Tibial artery (tissue), 4 donors: ENCODE measurements around the gene FILIP1.
"Not testable (repeated sequence)": the region's sequence is repeated elsewhere in the genome, so short reads cannot be mapped to it uniquely, and the experiment has no call there.

Source experiments
- DNase-seq, 2 donors: peaks; one replicate each; pipeline ENCODE4 v3.0.0-alpha.2; 2019
- H3K27ac ChIP-seq, 2 donors: fragments of 200-600 bp; sonication (generic) in 1 of 2; 1 replicate in 1 of 2; 2 replicates in 1 of 2; pipeline ENCODE4 v1.5.1; 2018 to 2019; ENCODE audit warnings: mild to moderate bottlenecking in 1 of 2
- H3K27me3 ChIP-seq, 2 donors: fragments of 200-600 bp; sonication (generic) in 1 of 2; one replicate each; pipeline versions ENCODE4 v1.5.1 to v1.6.0; 2016 to 2019
- H3K36me3 ChIP-seq, 3 donors: fragments of 200-600 bp; sonication (generic) in 2 of 3; one replicate each; pipeline ENCODE4 v1.5.1; 2016 to 2019; ENCODE audit warnings: mild to moderate bottlenecking in 2 of 3
- H3K4me1 ChIP-seq, 4 donors: fragments of 200-600 bp; sonication (generic) in 2 of 4; 1 replicate in 3 of 4; 2 replicates in 1 of 4; pipeline ENCODE4 v1.5.1; 2016 to 2019
- H3K4me3 ChIP-seq, 2 donors: fragments of 200-600 bp; sonication (generic) in 1 of 2; 1 replicate in 1 of 2; 2 replicates in 1 of 2; pipeline ENCODE4 v1.5.1; 2018 to 2019; ENCODE audit warnings: mild to moderate bottlenecking in 2 of 2
- H3K9me3 ChIP-seq, 3 donors: fragments of 200-600 bp; sonication (generic) in 1 of 3; one replicate each; pipeline ENCODE4 v1.5.1; 2016 to 2019
- intact Hi-C: fragments of 100-400 bp; cut with DNase I; formaldehyde crosslinking; loops from one replicate; pipeline ENCODE4 v1.15.0; 2023; ENCODE audit warnings: low total_unique reads
- TF ChIP-seq, protein P1 (sequence below), 2 experiments: fragments of 200-600 bp in 1 of 2; fragments of 450-650 bp in 1 of 2; IDR thresholded peaks; one replicate each; pipeline ENCODE4 v1.5.1; 2017 to 2019; ENCODE audit warnings: antibody characterized with exemption in 2 of 2, mild to moderate bottlenecking in 1 of 2, moderate library complexity in 1 of 2

FILIP1 gene

DNA sequence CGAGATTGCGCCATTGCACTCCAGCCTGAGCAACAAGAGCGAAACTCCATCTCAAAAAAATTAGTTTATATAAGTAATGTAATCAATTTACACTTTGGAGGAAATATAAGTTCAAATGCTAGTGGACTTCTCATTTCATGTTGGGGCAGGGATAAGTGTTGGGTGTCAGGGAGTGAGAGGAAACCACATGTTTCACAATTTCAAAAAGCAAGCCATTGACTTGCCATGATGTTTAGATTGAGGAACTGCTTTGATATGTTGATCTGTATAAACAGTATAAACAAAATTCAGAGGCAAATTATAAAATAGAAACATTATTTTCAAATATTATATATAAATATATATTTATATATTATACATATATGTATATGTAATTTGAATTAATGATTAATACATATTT is 42.7 kb downstream of the FILIP1 start:
- intact Hi-C loops, result no loop called here
- H3K27ac ChIP-seq, result no peak overlapping the region
- H3K36me3 ChIP-seq, result no peaks in the 10 kb centered on the region
- peaks cover 0 to 23% (median 3%) of the 10 kb centered on the region in 4 donors for H3K4me1 ChIP-seq
- DNase-seq, result no peak
- no peaks in the 10 kb centered on the region for H3K9me3 ChIP-seq
- TF ChIP-seq, protein P1, sequence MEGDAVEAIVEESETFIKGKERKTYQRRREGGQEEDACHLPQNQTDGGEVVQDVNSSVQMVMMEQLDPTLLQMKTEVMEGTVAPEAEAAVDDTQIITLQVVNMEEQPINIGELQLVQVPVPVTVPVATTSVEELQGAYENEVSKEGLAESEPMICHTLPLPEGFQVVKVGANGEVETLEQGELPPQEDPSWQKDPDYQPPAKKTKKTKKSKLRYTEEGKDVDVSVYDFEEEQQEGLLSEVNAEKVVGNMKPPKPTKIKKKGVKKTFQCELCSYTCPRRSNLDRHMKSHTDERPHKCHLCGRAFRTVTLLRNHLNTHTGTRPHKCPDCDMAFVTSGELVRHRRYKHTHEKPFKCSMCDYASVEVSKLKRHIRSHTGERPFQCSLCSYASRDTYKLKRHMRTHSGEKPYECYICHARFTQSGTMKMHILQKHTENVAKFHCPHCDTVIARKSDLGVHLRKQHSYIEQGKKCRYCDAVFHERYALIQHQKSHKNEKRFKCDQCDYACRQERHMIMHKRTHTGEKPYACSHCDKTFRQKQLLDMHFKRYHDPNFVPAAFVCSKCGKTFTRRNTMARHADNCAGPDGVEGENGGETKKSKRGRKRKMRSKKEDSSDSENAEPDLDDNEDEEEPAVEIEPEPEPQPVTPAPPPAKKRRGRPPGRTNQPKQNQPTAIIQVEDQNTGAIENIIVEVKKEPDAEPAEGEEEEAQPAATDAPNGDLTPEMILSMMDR (IDR thresholded peaks at IDR 0.05), result no peak
- H3K4me3 ChIP-seq, result no peak overlapping the region
- no peaks in the 10 kb centered on the region for H3K27me3 ChIP-seq

DNA sequence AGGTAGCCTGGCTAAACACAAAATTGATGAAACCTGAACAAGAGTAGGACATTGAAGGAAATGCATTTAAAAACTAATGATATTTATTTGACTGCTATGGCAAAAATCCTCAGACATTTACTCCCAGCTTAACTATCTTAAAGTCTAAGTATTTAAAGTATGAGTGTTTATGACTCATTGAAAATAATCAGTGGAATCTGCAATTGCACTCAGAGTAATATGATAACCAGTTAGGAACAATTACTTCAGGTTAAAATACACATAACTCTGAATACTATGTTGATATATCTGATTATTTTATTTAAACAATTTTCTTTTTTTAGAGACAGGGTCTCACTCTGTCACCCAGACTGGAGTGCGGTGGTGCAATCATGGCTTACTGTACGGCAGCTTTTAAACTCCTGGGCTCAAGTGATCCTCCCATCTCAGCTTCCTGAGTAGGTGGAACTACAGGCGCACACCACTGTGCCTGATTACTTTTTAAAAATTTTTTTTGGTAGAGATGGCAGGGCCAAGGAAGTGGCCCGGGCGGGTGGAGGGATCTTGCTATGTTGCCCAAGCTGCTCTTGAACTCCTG is 43.9 kb downstream of the FILIP1 start:
- Histone ChIP-seq H3K27me3 (no peaks in the 10 kb centered on the region), H3K27ac (no peak overlapping the region), H3K4me3 (no peak overlapping the region), H3K9me3 (no peaks in the 10 kb centered on the region), H3K36me3 (no peaks in the 10 kb centered on the region), H3K4me1 (peaks cover 0 to 31% (median 3%) of the 10 kb centered on the region in 4 donors)
- intact Hi-C loops, result no loop called here
- no peak for DNase-seq
- TF ChIP-seq, protein P1 (IDR thresholded peaks at IDR 0.05), result no peak

DNA sequence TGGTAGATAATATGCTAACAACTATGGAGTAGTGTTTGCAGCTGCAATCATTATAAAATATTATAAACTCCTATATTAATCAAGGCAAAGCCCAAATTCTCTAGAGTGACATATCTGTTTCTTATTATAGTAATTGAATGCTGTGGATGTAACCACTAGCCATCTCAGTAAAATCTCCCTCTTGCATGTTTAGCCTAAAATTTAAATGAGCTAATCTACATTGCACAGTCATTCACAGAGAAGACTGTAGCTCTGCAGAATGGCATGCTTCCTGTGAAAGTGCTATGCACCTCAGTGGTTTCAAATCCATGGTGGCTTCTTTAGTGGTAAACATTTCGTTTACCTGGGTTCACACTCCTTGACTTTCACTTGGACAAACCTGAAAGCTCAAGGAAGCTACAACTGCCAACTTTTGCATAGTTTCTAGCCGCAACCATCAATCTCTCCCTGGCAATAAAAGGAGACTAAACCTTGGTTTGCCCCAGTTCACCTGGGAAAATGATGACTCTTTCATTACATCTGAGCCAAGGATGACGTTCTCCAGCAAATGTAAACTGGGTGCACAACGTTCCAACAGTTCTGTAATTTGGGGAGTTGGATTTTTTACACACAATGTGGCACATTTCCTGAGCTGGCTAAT is 47.2 kb downstream of the FILIP1 start:
- TF ChIP-seq, protein P1 (IDR thresholded peaks at IDR 0.05), result no peak
- Histone ChIP-seq H3K27ac (no peak overlapping the region), H3K9me3 (no peaks in the 10 kb centered on the region), H3K27me3 (no peaks in the 10 kb centered on the region), H3K4me3 (no peak overlapping the region), H3K36me3 (no peaks in the 10 kb centered on the region), H3K4me1 (peaks cover 0 to 34% (median 3%) of the 10 kb centered on the region in 4 donors)
- intact Hi-C loops, result no loop called here
- no peak for DNase-seq

DNA sequence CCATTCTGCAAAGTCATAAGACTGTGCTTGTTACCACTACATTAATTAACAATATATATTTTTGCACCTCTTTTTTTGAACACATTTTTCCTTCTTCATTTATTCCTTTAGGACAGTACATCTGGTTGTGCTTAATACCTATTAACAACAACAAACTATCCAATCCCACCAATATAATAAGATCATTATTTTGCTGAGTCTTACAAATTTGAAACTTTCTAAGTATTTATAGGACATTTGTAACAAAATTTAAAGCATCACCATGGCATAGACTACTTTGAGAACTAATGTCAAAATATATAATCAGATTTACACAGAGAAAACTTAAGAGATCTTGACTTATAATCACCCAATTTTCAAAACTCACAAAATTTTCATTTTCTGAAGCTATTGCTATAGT is 47.9 kb downstream of the FILIP1 start:
- H3K27ac ChIP-seq, result no peak overlapping the region
- H3K4me1 ChIP-seq, result peaks cover 0 to 34% (median 3%) of the 10 kb centered on the region in 4 donors
- H3K4me3 ChIP-seq, result no peak overlapping the region
- H3K27me3 ChIP-seq, result no peaks in the 10 kb centered on the region
- no peaks in the 10 kb centered on the region for H3K36me3 ChIP-seq
- intact Hi-C loops, result no loop called here
- DNase-seq, result no peak
- no peaks in the 10 kb centered on the region for H3K9me3 ChIP-seq
- TF ChIP-seq, protein P1 (IDR thresholded peaks at IDR 0.05), result no peak

DNA sequence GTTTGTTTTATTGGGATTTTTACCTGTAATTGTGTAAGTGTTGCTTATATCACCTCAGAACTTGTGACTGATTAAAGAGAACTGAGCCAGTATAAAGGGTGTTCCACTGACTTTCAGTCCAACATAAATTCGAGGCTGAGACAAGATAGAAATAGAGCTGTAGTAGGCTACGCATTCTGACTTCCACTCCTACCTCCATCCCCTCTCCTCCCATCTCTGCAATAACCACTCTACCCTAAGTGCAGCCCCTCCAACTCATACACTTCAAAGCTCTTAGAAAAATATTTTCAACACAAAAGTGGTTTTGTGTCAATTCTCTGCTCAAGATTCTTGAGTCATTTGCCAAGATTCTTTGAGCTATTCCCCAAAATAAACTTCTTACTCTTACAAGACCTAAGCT is 48.7 kb downstream of the FILIP1 start:
- DNase-seq, result no peak
- Histone ChIP-seq H3K36me3 (no peaks in the 10 kb centered on the region), H3K9me3 (no peaks in the 10 kb centered on the region), H3K4me3 (no peak overlapping the region), H3K27me3 (no peaks in the 10 kb centered on the region), H3K4me1 (peaks cover 0 to 38% (median 4%) of the 10 kb centered on the region in 4 donors), H3K27ac (peak overlapping the region in 1 of 2 donors; percentile 1)
- TF ChIP-seq, protein P1 (IDR thresholded peaks at IDR 0.05), result no peak
- intact Hi-C loops, result no loop called here

DNA sequence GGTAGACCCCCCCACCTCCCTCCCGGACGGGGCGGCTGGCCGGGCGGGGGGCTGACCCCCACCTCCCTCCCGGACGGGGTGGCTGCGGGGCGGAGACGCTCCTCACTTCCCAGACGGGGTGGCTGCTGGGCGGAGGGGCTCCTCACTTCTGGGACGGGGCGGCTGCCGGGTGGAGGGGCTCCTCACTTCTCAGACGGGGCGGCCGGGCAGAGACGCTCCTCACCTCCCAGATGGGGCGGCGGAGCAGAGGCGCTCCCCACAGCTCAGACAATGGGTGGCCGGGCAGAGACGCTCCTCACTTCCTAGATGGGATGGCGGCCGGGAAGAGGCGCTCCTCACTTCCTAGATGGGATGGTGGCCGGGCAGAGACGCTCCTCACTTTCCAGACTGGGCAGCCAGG is 51.7 kb downstream of the FILIP1 start:
- intact Hi-C loops, result not testable (repeated sequence)
- H3K4me1 ChIP-seq, result peaks cover 0 to 56% (median 22%) of the 10 kb centered on the region in 4 donors

DNA sequence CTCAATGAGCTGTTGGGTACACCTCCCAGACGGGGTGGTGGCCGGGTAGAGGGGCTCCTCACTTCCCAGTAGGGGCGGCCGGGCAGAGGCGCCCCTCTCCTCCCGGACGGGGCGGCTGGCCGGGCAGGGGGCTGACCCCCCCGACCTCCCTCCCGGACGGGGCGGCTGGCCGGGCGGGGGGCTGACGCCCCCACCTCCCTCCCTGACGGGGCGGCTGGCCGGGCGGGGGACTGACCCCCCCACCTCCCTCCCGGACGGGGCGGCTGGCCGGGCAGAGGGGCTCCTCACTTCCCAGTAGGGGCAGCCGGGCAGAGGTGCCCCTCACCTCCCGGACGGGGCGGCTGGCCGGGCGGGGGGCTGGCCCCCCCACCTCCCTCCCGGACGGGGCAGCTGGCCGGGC is 52.1 kb downstream of the FILIP1 start:
- peaks cover 0 to 56% (median 26%) of the 10 kb centered on the region in 4 donors for H3K4me1 ChIP-seq
- intact Hi-C loops, H3K27me3 ChIP-seq, H3K27ac ChIP-seq, DNase-seq, H3K9me3 ChIP-seq, H3K4me3 ChIP-seq, H3K36me3 ChIP-seq: not testable (repeated sequence)

More for the DNA sequence above, 51.7 kb downstream of the FILIP1 start:
- not testable (repeated sequence) for H3K27me3 ChIP-seq, DNase-seq, H3K27ac ChIP-seq, H3K9me3 ChIP-seq, H3K4me3 ChIP-seq, H3K36me3 ChIP-seq
